Activated T-cell treated with anti-CD3 and anti-CD28 coated beads, Interleukin-2, amount 50 U/mL, for 48 hours (primary cell): Measurements from ENCODE around the gene ABCA12.

Source experiments
- DNase-seq, 2 experiments: peaks; one replicate each; pipeline ENCODE4 v3.0.0-alpha.2; 2020

The ABCA12 gene

GRCh38 chr2:215036314-215036713 is 102.1 kb downstream of the ABCA12 start:
- DNase-seq, result no peak

- no peak for DNase-seq
These were observed 104.3 kb downstream of the ABCA12 start for GRCh38 chr2:215034154-215034553.

- no peak for DNase-seq
These were observed 106.3 kb downstream of the ABCA12 start for GRCh38 chr2:215032153-215032552.

GRCh38 chr2:215031321-215031720 is 107.1 kb downstream of the ABCA12 start:
- no peak for DNase-seq

- no peak for DNase-seq
These were observed 108.5 kb downstream of the ABCA12 start for GRCh38 chr2:215029936-215030335.

- DNase-seq, result no peak
These were observed 110.2 kb downstream of the ABCA12 start for GRCh38 chr2:215028231-215028630.

- DNase-seq, result no peak
These were observed 110.6 kb downstream of the ABCA12 start for GRCh38 chr2:215027779-215028178.

- DNase-seq, result no peak
These were observed 115.5 kb downstream of the ABCA12 start for GRCh38 chr2:215022910-215023309.

GRCh38 chr2:215022418-215022817 is 116.0 kb downstream of the ABCA12 start:
- DNase-seq, result no peak

GRCh38 chr2:215020283-215020682 is 118.1 kb downstream of the ABCA12 start:
- DNase-seq, result no peak

GRCh38 chr2:215019521-215020145 is 118.8 kb downstream of the ABCA12 start:
- DNase-seq, result no peak

GRCh38 chr2:215019085-215019484 is 119.3 kb downstream of the ABCA12 start:
- DNase-seq, result no peak

- DNase-seq, result no peak
These were observed 123.0 kb downstream of the ABCA12 start for GRCh38 chr2:215015421-215015820.

- no peak for DNase-seq
These were observed 128.0 kb downstream of the ABCA12 start for GRCh38 chr2:215010390-215010789.

- DNase-seq, result no peak
These were observed 135.4 kb downstream of the ABCA12 start for GRCh38 chr2:215003001-215003400.

GRCh38 chr2:215002500-215002899 is 135.9 kb downstream of the ABCA12 start:
- DNase-seq, result no peak

- DNase-seq, result no peak
These were observed 137.7 kb downstream of the ABCA12 start for GRCh38 chr2:215000721-215001120.

- DNase-seq, result no peak
These were observed 142.3 kb downstream of the ABCA12 start for GRCh38 chr2:214995926-214996670.

GRCh38 chr2:214995409-214995808 is 143.0 kb downstream of the ABCA12 start:
- no peak for DNase-seq

- no peak for DNase-seq
These were observed 145.5 kb downstream of the ABCA12 start for GRCh38 chr2:214992911-214993310.

GRCh38 chr2:214989187-214989586 is 149.2 kb downstream of the ABCA12 start:
- DNase-seq, result no peak

- no peak for DNase-seq
These were observed 151.2 kb downstream of the ABCA12 start for GRCh38 chr2:214987261-214987660.

GRCh38 chr2:214985619-214986018 is 152.8 kb downstream of the ABCA12 start:
- no peak for DNase-seq

- no peak for DNase-seq
These were observed 172.0 kb downstream of the ABCA12 start for GRCh38 chr2:214966420-214966819.

- no peak for DNase-seq
These were observed 177.7 kb downstream of the ABCA12 start for GRCh38 chr2:214960677-214961076.
